Measurements from ENCODE around the gene PTPRH.

GRCh38 chr19:55173714-55174409 lies 35.4 kb downstream of the PTPRH start:
- TF ChIP-seq CTCF (conservative IDR thresholded peaks at IDR 0.05; ENCODE audit: low read length) (peak; percentile 46; the same call in 1 of the 2 replicates), EZH2phosphoT487 (IDR thresholded peaks at IDR 0.05; ENCODE audit: borderline replicate concordance, low read depth, low read length) (no peak)
